GM03348 (cell line): ENCODE measurements around the gene ZC3H14.

Experiments used
- DNase-seq: peaks from one replicate; pipeline ENCODE4 v3.0.0; 2012; ENCODE audit warnings: low spot score

The ZC3H14 gene

DNA sequence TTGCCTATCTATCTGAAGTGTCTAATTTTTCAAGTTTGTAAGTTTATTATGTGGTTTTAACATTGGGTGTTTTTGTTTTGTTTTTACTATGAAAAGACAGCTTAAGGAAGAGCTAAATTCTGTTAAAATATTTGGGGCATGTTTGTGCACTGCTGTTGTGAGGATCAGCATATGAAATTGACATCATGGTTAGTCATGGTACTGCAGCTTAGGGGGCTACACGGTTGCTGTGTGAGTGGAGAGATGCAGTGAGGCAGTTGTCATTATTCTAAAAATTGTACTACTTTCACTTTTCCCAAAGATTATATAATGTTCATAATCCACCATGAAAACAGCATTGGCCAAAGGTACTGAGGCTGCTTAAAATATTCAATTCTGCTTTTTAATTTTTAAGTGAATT, 49.0 kb downstream of the ZC3H14 start:
- no peak for DNase-seq

GRCh38 chr14:88612981-88613380, 50.1 kb downstream of the ZC3H14 start:
- DNase-seq = no peak

- peak; percentile 11 for DNase-seq
Measured at GRCh38 chr14:88613552-88614010, 50.7 kb downstream of the ZC3H14 start.

- peak; percentile 65 for DNase-seq
Measured at GRCh38 chr14:88614218-88614907, 51.5 kb downstream of the ZC3H14 start.

GRCh38 chr14:88616697-88617096, 53.9 kb downstream of the ZC3H14 start:
- DNase-seq = no peak

- DNase-seq = no peak
Measured at GRCh38 chr14:88617479-88617878, 54.6 kb downstream of the ZC3H14 start.

DNA sequence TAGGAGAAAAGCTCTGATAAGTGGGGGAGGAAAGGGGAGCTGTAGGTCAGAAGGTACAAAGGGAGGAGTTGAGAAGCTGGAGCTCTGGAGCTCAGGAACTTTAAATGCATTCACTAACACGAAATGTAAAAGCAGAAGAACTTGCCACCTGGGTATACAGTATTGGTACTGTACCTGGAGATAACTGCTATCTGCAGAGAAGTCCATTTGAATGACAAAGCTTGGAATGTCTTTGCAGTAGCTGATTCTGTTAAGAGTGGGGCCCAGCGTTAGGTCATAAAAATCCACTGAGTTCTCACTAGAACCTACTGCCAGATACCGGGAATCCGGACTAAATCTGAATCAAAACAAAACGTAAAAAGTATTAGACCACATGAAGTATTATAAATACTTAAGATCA, 55.6 kb downstream of the ZC3H14 start:
- DNase-seq = no peak

DNA sequence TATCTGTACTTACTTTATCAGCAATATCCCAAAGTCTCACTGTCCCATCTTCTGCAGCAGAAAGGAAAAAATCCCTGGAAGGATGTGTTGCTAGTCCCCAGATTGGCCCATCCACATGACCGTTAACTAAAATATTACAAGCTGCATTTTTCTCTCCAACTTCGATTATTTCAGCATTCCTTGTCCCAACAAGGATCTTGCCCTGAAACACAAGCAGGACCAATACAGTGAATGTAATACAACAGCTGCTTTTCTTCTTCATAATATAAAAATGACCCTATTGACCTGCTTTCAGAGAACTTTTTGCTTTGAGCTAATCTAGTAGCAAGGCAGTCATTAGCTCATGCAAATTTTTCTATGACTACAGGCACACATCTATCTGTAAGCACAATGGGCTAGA, 58.3 kb downstream of the ZC3H14 start:
- no peak for DNase-seq

- DNase-seq = no peak
Measured at GRCh38 chr14:88625671-88626070, 62.8 kb downstream of the ZC3H14 start.

DNA sequence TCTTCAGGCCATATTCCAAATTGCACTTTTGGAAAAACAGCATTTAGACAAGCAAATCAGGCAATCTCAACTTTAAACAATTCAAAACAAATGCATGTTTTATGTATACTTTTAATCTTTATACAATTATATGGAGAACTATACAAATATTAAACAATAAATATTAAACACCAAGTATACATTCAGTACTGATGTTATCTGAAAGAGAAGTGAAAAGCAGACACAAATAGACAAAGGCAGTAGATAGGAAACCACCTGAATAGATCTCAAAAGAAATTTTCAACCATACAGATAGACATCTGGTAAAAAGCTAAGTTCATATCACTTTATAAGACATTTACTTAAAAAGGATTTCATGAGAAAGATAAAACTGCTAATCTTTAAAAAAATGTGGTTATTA, 65.2 kb downstream of the ZC3H14 start:
- no peak for DNase-seq

DNA sequence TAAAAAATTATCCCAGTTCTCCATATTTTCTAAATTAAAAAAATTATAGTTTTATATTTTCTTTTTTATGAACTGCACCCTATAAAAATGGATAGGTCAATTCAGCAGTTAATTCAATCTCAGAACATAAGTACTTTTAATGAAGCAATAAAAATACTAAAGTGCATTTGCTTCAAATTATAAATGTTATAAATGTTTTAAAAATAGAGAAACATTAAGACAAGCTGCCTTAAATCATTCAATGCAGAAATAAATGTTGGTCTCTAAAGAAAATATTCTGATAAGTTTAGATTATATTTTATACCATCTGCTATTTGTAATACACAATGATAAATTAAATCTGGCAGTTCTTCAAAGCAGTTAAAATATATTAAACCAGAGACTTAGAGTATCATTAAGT, 65.6 kb downstream of the ZC3H14 start:
- no peak for DNase-seq

- DNase-seq = no peak
Measured at GRCh38 chr14:88630565-88630964, 67.7 kb downstream of the ZC3H14 start.

- DNase-seq = no peak
Measured at GRCh38 chr14:88631091-88631490, 68.3 kb downstream of the ZC3H14 start.

GRCh38 chr14:88632512-88632911, 69.7 kb downstream of the ZC3H14 start:
- no peak for DNase-seq

DNA sequence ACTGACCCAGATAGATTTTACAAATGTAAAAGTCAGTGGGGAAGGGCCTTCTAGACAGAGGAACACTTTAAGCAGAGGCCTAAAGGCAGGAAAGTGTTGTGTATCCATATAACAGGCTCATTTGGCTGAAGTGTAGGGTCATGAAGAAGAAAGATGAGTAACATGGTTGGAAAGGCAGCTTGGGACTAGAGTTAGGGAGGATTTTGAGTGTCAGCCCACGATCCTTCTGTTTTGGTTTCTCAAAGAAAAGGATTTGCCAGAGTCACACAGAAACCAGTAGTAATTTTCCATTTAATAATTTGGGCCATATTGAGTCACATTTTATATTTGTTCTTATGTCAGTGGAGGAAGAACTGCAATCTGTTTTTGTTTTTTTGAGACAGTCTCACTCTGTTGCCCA, 76.4 kb downstream of the ZC3H14 start:
- no peak for DNase-seq

DNA sequence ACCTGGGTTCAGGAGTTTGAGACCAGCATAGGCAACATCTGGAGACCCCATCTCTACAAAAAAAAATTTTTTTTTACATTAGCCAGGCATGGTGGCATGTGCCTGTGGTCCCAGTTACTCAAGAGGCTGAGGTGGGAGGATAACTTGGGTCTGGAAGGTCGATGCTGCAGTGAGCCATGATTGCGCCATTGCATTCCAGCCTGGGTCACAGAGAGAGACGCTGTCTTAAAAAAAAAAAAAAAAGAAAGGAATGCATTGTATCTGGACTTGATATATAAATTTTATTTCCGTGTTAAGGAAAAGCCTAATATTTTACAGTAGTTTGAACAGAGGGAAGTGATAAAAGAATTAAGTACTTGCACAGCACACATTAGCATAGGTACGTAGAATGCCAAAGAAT, 97.2 kb downstream of the ZC3H14 start:
- peak; percentile 14 for DNase-seq

DNA sequence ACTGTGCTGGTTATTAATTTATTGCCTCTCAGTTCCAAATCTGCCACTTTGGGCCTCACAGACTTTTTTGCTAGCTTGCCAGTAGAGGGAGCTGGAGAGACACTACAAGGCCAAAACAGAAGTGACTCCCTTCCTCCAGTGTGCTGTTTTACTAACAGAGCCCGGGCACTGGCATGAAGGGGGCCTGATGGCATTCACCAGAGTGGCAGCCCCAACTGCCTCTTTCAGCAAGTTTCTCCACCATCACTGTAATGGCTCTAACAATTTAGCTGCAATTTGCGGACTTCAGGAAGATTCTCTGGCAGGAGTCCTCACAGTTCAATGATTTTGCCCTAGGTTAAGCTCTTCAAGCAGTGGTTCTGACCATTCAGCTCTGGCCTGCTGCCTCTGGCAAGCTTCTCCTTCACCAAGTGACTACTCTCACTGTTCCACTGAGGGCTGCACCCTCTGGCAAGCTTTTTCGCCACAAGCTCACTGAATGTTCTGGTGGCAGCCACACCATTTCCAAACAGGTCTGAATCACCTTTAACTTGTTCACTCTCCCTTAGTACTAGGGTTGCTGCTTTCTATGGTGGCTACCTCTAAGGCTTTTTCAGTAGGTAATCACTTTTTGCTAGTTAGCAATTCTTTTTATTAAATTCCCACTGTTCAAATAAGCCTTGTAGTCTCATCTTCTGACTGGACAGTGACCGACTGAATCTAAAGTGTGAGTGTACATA, 104.9 kb downstream of the ZC3H14 start:
- DNase-seq = peak; percentile 84

- DNase-seq = no peak
Measured at GRCh38 chr14:88668448-88669116, 105.7 kb downstream of the ZC3H14 start.

DNA sequence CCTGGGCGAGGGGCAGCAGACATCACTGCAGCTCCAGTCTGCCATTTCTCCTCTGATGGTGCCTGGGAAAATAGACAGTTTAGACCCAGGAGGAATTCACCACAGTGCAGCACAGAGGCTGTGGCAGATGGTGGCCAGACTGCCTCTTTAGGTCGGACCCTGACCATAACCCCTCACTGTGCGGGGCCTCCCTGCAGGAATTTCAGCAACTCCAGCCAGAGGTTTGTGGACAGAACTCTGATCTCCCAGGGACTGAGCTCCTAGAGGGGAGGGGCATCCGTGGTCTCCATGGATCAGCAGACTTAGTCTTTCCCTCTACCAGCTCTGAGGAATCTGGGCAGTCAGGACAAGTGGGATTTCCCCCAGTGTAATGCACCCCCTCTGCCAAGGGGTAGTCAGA, 106.5 kb downstream of the ZC3H14 start:
- no peak for DNase-seq
